Muscle of leg (tissue), 11 donors: Measurements from ENCODE around the gene AGRN. TPM values are rescaled to one million over a fixed set of nuclear protein-coding genes. Genes with fewer than 3 reads are reported as not detected.
"Not testable (repeated sequence)": the region's sequence is repeated elsewhere in the genome, so short reads cannot be mapped to it uniquely, and the experiment has no call there.

Experiments used
- DNase-seq: peaks from one replicate; pipeline ENCODE4 v3.0.0; 2013
- H3K27ac ChIP-seq: one replicate; pipeline ENCODE4 v1.5.1; 2013; ENCODE audit warnings: mild to moderate bottlenecking, low read length, control low read depth
- H3K27me3 ChIP-seq: one replicate; pipeline ENCODE4 v1.6.1; 2013; ENCODE audit warnings: low read length; ENCODE audit not compliant: control insufficient read depth, insufficient read depth
- H3K36me3 ChIP-seq: one replicate; pipeline ENCODE4 v1.6.1; 2013; ENCODE audit warnings: low read length; ENCODE audit not compliant: control insufficient read depth, insufficient read depth
- H3K4me1 ChIP-seq: one replicate; pipeline ENCODE4 v1.6.1; 2013; ENCODE audit warnings: low read length; ENCODE audit not compliant: control insufficient read depth, insufficient read depth
- H3K4me3 ChIP-seq: one replicate; pipeline ENCODE4 v1.5.1; 2013; ENCODE audit warnings: low read length, control low read depth
- H3K9me3 ChIP-seq: replicated peaks from 2 replicates; pipeline ENCODE4 v1.6.1; 2013; ENCODE audit warnings: low read depth, low read length; ENCODE audit not compliant: control insufficient read depth
- WGBS: methylation state at CpG from one replicate; pipeline ENCODE4 v1.1.5; 2013; ENCODE audit warnings: missing lambda C conversion rate; ENCODE audit not compliant: insufficient coverage; 5-methylcytosine and 5-hydroxymethylcytosine counted together
- polyA plus RNA-seq, 8 donors: library from polyadenylated mRNA; unstranded; fragments of 120-200 nt; gene quantifications; one replicate each; pipeline versions ENCODE4 v1.2.1 to v1.2.3, GENCODE V29; 2013; ENCODE audit warnings: inconsistent platforms in 1 of 8, low replicate concordance in 1 of 8; ENCODE audit not compliant: insufficient read length in 8 of 8, insufficient read depth in 1 of 8
- total RNA-seq: library from RNA; stranded (reverse); fragments of 120-200 nt; gene quantifications from one replicate; pipeline ENCODE4 v1.2.4, GENCODE V29; 2013

The AGRN gene
- total and polyA plus RNA-seq, 9 donors: 16.0 to 92.0 (median 58.0) TPM

- H3K27me3 ChIP-seq: peaks cover 27% of the 10 kb centered on the region
- no peak within 1 kb of the TSS for H3K27ac ChIP-seq
- no peak within 1 kb of the TSS for H3K4me3 ChIP-seq
- H3K36me3 ChIP-seq: no peaks in the 10 kb centered on the region
- DNase-seq: no peak
- H3K9me3 ChIP-seq: no peaks in the 10 kb centered on the region
- WGBS: 61% methylated on average over 28 of the region's 28 CpGs
- peaks cover 13% of the 10 kb centered on the region for H3K4me1 ChIP-seq
Observed at GRCh38 chr1:981955-982558, 37.9 kb upstream of the AGRN start, which contains the start of gene PERM1. Gene PERM1, minus strand, starts transcription at chr1:982093. Its CDS starts 1,064 bp downstream, at chr1:981029.

- peaks cover 13% of the 10 kb centered on the region for H3K4me1 ChIP-seq
- no peak for DNase-seq
- H3K36me3 ChIP-seq: no peaks in the 10 kb centered on the region
- no peak overlapping the region for H3K4me3 ChIP-seq
- H3K27me3 ChIP-seq: peaks cover 27% of the 10 kb centered on the region
- 76% methylated on average over 35 of the region's 43 CpGs for WGBS
- H3K9me3 ChIP-seq: no peaks in the 10 kb centered on the region
- H3K27ac ChIP-seq: no peak overlapping the region
Observed at GRCh38 chr1:982765-983436, 37.0 kb upstream of the AGRN start.

- Histone ChIP-seq H3K4me1 (peaks cover 13% of the 10 kb centered on the region), H3K36me3 (no peaks in the 10 kb centered on the region), H3K27ac (no peak overlapping the region), H3K27me3 (peaks cover 27% of the 10 kb centered on the region), H3K4me3 (no peak overlapping the region), H3K9me3 (no peaks in the 10 kb centered on the region)
- no peak for DNase-seq
- WGBS: 28% methylated on average over 18 of the region's 29 CpGs
Observed at GRCh38 chr1:983798-984475, 36.0 kb upstream of the AGRN start.

- no peak for DNase-seq
- no peaks in the 10 kb centered on the region for H3K36me3 ChIP-seq
- 42% methylated on average over 4 of the region's 12 CpGs for WGBS
- H3K27ac ChIP-seq: no peak overlapping the region
- H3K4me3 ChIP-seq: no peak overlapping the region
- peaks cover 13% of the 10 kb centered on the region for H3K4me1 ChIP-seq
- H3K9me3 ChIP-seq: no peaks in the 10 kb centered on the region
- H3K27me3 ChIP-seq: peaks cover 28% of the 10 kb centered on the region
Observed at GRCh38 chr1:984476-984814, 35.5 kb upstream of the AGRN start.

GRCh38 chr1:985126-985525 is 34.8 kb upstream of the AGRN start:
- H3K4me3 ChIP-seq: no peak overlapping the region
- WGBS: 65% methylated on average over 10 of the region's 13 CpGs
- peaks cover 30% of the 10 kb centered on the region for H3K27me3 ChIP-seq
- H3K27ac ChIP-seq: no peak overlapping the region
- H3K9me3 ChIP-seq: no peaks in the 10 kb centered on the region
- H3K36me3 ChIP-seq: no peaks in the 10 kb centered on the region
- H3K4me1 ChIP-seq: peaks cover 13% of the 10 kb centered on the region
- DNase-seq: no peak

- WGBS: 53% methylated on average over 3 of the region's 5 CpGs
- DNase-seq, H3K4me1 ChIP-seq, H3K4me3 ChIP-seq, H3K27ac ChIP-seq, H3K36me3 ChIP-seq, H3K9me3 ChIP-seq: not testable (repeated sequence)
- H3K27me3 ChIP-seq: peaks cover 26% of the 10 kb centered on the region
Observed at GRCh38 chr1:988061-988460, 31.9 kb upstream of the AGRN start.

GRCh38 chr1:991275-991674 is 28.6 kb upstream of the AGRN start:
- not testable (repeated sequence) for DNase-seq, H3K4me3 ChIP-seq, H3K36me3 ChIP-seq, H3K9me3 ChIP-seq, H3K4me1 ChIP-seq, H3K27ac ChIP-seq
- 94% methylated on average over 2 of the region's 6 CpGs for WGBS
- H3K27me3 ChIP-seq: peaks cover 21% of the 10 kb centered on the region

GRCh38 chr1:991895-992294 is 28.0 kb upstream of the AGRN start:
- Histone ChIP-seq H3K4me1 (no peaks in the 10 kb centered on the region), H3K4me3 (no peak overlapping the region), H3K9me3 (peaks cover 5% of the 10 kb centered on the region), H3K27ac (no peak overlapping the region), H3K27me3 (peaks cover 21% of the 10 kb centered on the region), H3K36me3 (no peaks in the 10 kb centered on the region)
- DNase-seq: no peak
- 100% methylated on average over 5 of the region's 10 CpGs for WGBS

GRCh38 chr1:992362-992761 is 27.6 kb upstream of the AGRN start:
- peaks cover 2% of the 10 kb centered on the region for H3K4me1 ChIP-seq
- H3K27me3 ChIP-seq: peaks cover 26% of the 10 kb centered on the region
- H3K9me3 ChIP-seq: peaks cover 5% of the 10 kb centered on the region
- H3K36me3 ChIP-seq: no peaks in the 10 kb centered on the region
- H3K27ac ChIP-seq: no peak overlapping the region
- no peak overlapping the region for H3K4me3 ChIP-seq
- no peak for DNase-seq
- no CpG with 5 or more reads among the region's 7 CpGs for WGBS

GRCh38 chr1:993379-993995 is 26.4 kb upstream of the AGRN start:
- H3K27me3 ChIP-seq: peaks cover 35% of the 10 kb centered on the region
- no peak overlapping the region for H3K27ac ChIP-seq
- peaks cover 5% of the 10 kb centered on the region for H3K9me3 ChIP-seq
- no peaks in the 10 kb centered on the region for H3K36me3 ChIP-seq
- no peak overlapping the region for H3K4me3 ChIP-seq
- WGBS: 54% methylated on average over 2 of the region's 15 CpGs
- DNase-seq: no peak
- peaks cover 13% of the 10 kb centered on the region for H3K4me1 ChIP-seq
